GM15510 (cell line): ENCODE results near the gene SELPLG.

ENCODE experiments used
- POLR2A ChIP-seq: IDR thresholded peaks from 3 replicates; pipeline ENCODE4 v1.6.1; 2011; ENCODE audit warnings: borderline replicate concordance; ENCODE audit not compliant: insufficient read length; ENCODE audit errors: extremely low read depth

SELPLG gene

GRCh38 chr12:108582978-108583770, 50.5 kb downstream of the SELPLG start:
- no peak for TF ChIP-seq POLR2A

- no peak for TF ChIP-seq POLR2A
Observed at GRCh38 chr12:108582509-108582908, 51.2 kb downstream of the SELPLG start.

GRCh38 chr12:108581311-108582227, 52.1 kb downstream of the SELPLG start:
- no peak for TF ChIP-seq POLR2A

- TF ChIP-seq POLR2A, result no peak
Observed at GRCh38 chr12:108580531-108580930, 53.2 kb downstream of the SELPLG start.

GRCh38 chr12:108578813-108579212, 54.9 kb downstream of the SELPLG start:
- no peak for TF ChIP-seq POLR2A

DNA sequence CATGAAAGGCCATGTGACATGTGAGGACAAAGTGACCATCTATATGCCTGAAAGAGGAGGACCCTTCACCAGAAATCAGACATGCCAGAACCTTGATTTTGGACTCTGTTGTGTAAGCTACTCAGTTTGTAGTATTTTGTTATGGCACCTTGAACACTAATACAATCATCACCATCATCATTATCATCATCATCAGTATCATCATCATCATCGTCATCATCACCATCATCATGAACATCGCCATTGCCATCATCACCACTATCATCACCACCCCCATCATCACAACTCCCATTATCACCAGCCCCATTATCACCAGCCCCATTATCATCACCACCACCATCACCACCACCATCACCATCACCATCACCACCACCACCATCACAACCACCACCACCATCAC, 55.4 kb downstream of the SELPLG start:
- no peak for TF ChIP-seq POLR2A

GRCh38 chr12:108577458-108577857, 56.2 kb downstream of the SELPLG start:
- TF ChIP-seq POLR2A, result no peak

DNA sequence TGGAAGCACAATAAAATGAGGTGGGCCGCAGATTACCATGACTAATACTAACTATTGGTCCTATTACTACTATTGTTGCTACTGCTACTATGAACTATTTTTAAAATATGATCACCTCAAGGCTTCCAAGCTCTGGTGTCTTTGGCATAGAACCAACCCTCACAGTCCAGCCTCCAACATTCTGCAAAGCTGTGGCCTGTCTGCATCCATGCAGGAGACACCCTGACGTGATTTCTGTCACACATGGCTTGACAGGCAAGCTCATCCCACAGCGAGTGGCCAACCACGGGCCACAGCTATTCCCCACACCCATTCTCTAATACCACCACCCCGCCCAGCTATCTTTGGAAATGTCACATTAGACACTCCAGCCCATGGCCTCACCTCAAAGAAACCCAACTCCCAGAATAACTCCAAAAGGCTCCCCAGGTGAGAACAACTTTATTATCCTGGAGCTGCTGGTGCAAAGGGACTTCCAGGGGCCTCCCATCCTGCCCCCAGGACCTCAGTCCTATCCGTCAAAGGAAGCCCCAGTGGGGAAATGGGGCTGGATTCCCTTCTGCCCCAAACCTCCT, 56.9 kb downstream of the SELPLG start:
- TF ChIP-seq POLR2A, result no peak

DNA sequence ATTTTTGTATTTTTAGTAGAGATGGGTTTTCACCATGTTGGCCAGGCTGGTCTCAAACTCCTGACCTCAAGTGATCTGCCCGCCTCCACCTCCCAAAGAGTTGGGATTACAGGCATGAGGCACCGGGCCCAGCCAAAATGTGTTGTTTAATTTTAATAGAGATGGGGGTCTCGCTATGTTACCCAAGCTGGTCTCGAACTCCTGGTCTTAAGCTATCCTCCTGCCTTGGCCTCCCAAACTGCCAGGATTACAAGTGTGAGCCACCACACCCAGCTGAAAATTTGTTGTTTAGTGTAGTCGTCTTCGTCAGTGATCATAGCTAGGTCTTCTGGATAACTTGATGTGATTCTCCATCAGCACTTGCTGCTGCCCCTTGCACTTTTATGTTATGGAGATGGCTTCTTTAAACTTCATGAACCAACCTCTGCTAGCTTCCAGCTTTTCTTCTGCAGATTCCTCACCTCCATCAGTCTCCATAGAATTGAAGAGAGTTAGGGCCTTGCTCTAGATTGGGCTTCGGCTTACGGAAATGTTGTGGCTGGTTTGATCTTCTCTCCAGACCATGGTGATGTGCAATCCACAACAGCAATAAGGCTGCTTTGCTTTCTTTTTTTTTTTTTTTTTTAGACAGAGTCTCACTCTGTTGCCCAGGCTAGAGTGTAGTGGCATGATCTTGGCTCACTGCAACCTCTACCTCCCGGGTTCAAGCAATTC, 58.3 kb downstream of the SELPLG start:
- no peak for TF ChIP-seq POLR2A

DNA sequence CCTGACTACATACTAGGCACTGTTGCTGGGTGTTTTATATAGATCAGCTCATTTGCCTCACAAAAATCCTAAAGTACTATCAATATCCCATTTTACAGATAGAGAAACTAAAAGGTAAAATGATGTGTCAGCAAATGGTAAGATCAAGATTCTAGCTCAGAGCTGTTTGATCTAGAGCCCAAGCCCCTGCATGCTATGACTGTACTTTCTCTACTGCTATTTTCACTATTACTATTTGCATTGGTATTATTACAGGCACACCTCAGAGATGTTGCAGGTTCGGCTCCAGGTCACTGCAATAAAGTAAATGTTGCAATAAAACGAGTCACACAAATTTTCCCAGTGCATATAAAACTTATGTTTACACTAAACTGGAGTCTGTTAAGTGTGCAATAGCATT, 60.4 kb downstream of the SELPLG start:
- no peak for TF ChIP-seq POLR2A

GRCh38 chr12:108572166-108572790, 61.4 kb downstream of the SELPLG start:
- TF ChIP-seq POLR2A, result no peak
